MV-4-11 (cell line): ENCODE data around the gene GMPPB.

Experiments
- DNase-seq: peaks from one replicate; lab custom pipeline; 2025; lab: John Stamatoyannopoulos, UW

GMPPB gene

GRCh38 chr3:49729966-49730609 lies 6.3 kb upstream of the GMPPB start:
- DNase-seq = no peak

- no peak for DNase-seq
Observed at GRCh38 chr3:49727924-49728361, 4.2 kb upstream of the GMPPB start.

- no peak for DNase-seq
Observed at GRCh38 chr3:49727154-49727923, 3.6 kb upstream of the GMPPB start.

DNA sequence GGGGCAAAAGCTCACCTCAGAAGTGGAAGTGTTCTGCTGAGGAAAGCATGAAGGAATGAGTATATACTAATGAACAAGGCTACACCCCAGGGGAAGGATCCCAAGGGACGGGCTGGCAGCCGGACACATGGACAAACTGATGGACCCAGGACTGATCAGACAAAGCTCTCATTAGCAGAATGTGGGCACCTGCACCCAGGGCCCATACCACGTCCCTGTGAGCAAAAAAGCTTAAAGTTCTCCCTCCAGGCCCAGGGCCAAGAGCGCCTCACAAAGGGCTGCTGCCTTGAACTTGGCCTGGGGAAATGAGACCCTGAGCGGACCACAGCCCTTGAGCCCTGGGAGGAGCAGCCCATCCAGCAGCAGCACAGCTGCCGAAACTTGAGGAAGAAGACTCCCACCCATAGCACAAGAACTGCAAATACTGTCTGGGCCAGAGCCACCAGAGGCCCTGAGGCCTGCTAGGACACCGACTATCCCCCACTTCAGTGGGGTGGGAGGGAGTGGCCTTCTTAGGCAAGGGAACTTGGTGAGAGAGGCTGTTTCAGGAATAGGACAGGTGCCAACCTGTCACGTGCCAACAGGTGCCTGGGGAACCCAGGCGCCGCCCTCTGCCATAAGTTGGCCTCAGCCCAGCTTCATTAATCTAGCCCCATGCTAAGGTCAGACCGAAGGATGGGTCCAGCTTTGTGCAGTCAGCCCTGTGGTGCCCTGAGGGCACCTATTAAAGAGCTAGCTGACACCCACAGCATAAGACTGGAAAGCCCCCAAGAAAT lies 2.3 kb upstream of the GMPPB start:
- DNase-seq = no peak

- no peak for DNase-seq
Observed at GRCh38 chr3:49724586-49724985, 835 bp upstream of the GMPPB start.

- DNase-seq = peak; percentile 30
Observed at GRCh38 chr3:49723296-49723627, 489 bp downstream of the GMPPB start.

- DNase-seq = no peak
Observed at GRCh38 chr3:49722896-49723295, 855 bp downstream of the GMPPB start.

DNA sequence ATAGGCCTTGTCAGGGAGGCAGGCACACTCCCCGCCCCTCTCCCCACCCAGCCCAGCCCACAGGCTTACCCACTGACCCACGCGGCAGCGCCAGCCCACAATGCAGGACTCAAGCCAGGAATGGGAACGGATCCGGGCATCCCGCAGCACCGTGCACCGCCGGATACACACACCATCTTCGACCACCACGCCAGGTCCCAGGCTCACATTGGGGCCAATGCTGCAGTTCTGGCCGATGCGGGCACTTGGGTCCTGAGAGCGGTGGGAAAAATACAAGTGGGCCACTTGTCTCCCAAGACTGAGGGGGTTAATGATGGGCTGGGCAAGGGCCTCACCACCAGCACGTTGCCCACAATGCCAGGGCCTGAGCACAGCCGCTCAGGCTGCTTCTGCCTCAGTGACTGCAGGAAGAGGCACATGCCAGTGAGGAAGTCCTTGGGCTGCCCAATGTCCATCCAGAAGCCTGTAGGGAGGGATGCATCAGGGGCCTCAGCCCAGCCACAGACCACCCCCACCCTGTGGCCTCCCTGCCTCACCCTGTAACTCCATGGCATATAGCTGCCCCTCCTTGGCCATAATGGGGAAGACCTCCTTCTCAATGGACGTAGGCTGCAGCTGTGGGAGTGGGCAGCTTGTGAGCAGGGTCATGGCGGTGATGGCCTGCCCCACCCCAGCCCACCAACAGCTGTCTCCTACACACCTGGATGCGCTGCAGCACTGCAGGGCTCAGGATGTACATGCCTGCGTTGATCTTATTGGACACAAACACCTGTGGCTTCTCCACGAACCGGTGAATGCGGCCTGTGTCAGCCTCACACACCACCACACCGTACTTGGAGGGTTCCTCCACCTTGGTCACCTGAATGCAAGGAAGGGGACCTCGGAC lies 1.6 kb downstream of the GMPPB start:
- DNase-seq = no peak

GRCh38 chr3:49721596-49721895 lies 2.2 kb downstream of the GMPPB start:
- DNase-seq = no peak

- no peak for DNase-seq
Observed at GRCh38 chr3:49720855-49721595, 2.7 kb downstream of the GMPPB start.

DNA sequence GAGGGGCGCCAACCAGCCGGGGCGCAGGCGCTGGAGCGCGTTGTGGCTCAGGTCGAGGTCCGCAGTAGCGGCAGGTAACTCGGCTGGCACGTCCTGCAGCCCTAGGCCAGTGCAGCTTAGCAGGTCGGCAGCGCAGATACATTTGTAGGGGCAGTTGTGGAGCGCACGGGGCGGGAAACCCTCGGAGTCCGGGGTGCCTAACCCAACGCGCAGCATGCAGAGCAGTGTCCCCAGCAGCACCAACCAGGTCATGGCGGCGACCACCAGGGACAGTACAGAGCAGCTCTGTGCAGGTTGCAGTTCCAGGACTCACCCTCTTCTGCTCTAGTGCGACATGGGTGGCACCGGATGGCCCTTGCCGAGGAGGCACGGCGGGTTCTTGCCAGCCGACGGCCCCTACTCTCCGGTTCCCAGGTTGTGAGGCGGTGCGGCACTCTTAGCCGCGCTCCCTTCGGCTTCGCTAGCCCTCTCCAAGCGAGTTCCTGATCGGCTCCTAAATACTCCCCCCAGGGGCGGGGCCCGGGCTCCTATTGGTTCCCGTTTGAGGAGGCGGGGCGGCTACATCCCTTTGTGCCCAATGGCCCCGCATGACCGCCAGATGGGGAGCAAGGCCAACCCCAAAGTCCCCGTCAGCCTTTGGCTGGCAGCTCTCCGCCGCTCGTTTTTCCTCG lies 4.4 kb downstream of the GMPPB start, which contains the start of gene AMIGO3:
Gene AMIGO3, minus strand, starts transcription at position 471 of the 671 bp plus-strand sequence. Its CDS starts 219 bp downstream, at position 252.
- peak; percentile 92 for DNase-seq

DNA sequence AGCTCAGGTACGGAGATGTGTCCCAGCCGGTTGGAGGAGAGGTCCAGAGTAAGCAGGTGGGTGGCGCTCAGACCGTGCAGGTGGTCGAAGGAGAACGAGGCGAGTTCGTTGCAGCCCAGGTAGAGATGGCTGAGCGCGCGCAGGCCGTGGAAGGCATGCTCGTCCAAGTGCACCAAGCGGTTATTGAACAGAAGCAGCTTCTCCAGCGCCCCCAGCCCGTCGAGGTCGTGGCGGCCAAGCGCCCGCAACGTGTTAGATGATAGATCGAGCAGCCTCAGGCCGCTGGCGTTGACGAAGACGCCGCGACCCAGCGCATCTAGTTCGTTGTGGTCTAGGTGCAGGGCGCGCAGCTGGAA lies 4.9 kb downstream of the GMPPB start:
- DNase-seq = no peak

GRCh38 chr3:49717959-49718857 lies 5.5 kb downstream of the GMPPB start:
- DNase-seq = peak; percentile 1

GRCh38 chr3:49717211-49717958 lies 6.4 kb downstream of the GMPPB start:
- DNase-seq = no peak

GRCh38 chr3:49716691-49717210 lies 7.0 kb downstream of the GMPPB start:
- DNase-seq = no peak

- no peak for DNase-seq
Observed at GRCh38 chr3:49716169-49716568, 7.6 kb downstream of the GMPPB start.

DNA sequence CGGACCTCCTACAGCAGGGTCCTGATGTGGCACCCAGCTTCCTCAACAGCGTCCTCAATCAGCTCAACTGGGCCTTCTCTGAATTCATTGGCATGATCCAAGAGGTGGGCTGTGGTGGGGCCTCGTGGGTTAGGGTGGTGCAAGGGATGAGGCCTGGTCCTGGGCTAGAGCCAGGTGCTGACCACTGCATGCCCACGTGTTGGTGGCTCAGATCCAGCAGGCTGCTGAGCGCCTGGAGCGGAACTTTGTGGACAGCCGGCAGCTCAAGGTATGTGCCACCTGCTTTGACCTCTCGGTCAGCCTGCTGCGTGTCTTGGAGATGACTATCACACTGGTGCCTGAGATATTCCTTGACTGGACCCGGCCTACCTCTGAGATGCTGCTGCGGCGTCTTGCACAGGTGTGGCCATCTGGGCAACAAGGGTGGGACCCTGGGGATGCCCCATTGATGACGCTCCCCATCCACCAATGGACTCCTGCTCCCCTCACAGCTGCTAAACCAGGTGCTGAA lies 8.1 kb downstream of the GMPPB start:
- DNase-seq = no peak

DNA sequence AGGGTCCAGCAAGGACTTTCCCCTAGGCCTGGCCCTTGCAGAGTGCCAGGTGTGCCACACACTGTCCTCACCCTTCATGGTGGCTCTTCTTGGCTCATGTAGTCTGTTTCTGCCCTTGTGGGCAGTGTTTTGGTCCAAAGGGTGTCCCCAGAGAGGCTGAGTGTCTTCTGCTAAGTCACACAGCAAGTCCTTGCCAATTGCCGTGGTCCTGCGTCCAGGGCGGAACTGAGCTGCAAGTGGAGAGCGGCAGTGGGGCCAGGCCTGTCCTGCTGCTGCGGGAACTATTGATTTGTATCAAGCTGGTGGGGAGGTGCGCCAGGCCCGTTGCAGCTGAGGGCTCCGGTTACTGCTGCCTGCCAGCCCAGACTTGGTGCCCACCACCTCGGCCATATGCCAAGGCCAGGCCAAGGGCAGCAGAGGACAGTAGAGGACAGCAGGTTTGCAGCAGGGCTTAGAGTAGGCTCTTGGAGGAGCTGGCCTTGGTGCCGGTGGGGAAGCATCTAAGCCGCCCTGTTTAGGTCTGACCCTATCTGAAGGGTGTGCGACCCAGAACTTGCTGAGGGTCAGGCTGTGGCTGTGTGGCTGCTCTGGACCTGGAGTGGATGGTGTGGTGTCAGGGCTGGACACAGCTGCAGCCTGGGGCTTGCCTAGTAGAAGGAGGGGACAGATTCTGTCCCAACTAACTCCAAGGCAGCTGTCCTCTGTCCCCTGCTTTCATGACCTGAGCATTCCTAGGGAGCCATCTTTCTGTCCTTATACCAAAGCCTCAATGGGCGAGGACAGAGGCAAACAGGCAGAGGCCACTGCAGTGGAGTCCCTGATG lies 8.8 kb downstream of the GMPPB start:
- no peak for DNase-seq
